DMS53 (cell line): ENCODE results near the gene U2AF2.
A peak's percentile ranks its signal among the peaks of the same experiment; 100 is the strongest.

ENCODE experiments used
- DNase-seq: peaks from one replicate; lab custom pipeline; 2025; lab: John Stamatoyannopoulos, UW

U2AF2 gene

DNA sequence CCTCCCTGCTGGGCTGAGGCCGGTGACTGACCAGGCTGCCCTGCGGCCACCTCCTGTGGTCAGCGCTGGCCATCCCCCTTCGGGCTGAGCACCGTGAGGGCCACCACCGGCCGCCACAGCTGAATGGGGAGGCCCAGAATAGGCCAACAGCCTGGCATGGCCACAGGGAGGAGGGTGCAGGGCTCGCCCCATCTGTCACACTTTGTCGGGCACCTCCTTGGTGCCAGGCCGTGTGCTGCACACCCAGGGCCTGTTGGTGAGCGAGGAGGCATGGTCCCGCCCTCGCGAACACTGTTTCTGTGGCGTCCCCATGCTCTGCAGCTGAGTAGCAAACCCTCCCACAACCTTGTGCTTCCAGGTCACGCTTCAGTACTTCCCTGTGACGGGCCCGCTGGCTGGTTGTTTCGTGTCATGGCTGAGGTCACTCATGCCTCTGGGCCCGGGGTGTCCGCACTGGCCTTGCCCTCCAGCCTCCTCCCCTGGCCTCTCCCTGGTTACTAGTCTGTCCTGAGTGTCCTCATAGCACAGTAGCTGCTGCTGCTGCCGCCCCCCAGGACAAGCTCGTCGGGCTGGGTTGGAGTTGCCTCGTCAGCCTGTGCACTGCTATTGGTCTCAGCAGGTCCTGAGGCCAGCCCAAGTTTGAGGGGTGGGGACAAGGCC lies 35.4 kb downstream of the U2AF2 start:
- DNase-seq, result no peak

DNA sequence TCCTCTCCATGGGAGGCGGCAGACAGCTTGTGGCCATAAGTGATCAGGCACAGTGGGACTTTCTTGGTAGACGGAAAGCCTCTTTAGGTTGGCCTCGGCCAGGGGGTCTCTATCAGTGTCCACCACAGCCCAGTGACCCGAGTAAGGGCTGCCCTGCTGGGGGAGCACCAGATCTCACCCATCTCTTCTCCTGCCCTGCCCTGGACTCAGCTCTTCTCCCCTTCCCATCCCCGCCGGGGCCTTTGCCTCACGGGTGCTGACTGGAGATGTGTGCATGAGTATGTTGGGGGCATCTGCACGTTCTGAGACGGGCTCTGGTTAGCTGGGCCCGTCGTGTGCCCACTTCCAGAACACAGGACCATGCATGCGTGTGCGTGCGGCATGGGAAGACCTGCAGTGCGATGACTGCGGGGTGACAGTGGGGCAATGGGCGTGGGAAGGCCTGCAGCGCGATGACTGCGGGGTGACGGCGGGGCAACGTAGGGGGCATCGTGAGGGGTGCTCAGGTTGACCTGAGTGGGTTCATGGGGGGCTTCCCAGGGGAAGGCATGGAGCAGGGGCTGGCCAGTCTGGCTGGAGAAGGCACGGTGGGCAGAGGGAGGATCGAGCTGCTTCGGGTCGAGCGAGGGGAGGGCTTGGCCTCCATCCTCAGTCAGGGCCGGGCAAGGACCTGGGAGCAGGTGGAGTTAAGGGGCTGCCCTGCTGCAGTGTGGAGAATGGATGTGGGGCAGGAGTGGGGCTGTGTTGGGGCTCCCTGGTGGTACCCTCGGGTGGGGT lies 36.1 kb downstream of the U2AF2 start:
- no peak for DNase-seq

DNA sequence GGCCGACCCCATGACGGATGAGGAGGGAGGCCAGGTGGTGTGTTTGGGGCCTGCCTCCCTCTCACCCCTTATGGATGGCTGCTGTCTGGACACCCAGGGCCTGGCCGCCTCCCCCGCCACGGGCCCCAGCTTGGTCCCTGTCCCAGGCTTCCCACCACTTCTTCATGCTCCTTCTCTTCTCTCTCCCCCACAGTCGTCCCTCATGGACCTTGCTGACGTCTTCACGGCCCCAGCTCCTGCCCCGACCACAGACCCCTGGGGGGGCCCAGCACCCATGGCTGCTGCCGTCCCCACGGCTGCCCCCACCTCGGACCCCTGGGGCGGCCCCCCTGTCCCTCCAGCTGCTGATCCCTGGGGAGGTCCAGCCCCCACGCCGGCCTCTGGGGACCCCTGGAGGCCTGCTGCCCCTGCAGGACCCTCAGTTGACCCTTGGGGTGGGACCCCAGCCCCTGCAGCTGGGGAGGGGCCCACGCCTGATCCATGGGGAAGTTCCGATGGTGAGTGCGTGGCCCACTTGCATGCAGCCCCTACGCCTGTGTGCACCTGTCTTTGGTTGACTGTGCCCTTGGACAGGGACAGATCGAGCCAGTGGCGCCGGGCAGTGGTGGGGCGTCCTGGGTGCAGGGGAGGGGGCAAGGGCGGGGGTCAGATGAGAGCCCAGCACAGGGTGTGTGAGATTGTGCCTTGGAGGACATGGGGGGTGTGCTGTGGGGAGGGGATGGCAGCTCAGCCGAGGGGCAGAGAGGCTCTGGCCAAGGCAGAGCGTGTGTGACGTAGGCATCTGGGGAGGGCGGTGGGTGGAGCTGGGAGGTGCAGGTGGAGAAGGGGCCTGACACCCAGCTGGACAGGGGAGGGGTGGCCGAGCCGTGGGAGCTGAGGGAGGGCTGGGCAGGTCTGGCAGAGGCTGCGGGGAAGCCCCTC lies 37.0 kb downstream of the U2AF2 start:
- DNase-seq, result no peak

DNA sequence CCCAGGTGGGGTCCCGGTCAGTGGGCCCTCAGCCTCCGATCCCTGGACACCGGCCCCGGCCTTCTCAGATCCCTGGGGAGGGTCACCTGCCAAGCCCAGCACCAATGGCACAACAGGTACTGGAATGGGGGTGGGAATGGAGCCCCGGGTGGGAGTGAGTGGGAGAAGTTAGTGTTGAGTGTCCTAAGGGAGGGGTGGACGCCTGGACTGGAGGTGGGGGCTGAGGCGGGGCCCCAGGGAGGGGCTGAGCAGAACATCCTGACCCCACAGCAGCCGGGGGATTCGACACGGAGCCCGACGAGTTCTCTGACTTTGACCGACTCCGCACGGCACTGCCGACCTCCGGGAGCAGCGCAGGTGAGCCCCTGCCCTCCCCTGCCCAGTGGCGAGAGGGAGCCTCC lies 37.8 kb downstream of the U2AF2 start:
- DNase-seq, result no peak

DNA sequence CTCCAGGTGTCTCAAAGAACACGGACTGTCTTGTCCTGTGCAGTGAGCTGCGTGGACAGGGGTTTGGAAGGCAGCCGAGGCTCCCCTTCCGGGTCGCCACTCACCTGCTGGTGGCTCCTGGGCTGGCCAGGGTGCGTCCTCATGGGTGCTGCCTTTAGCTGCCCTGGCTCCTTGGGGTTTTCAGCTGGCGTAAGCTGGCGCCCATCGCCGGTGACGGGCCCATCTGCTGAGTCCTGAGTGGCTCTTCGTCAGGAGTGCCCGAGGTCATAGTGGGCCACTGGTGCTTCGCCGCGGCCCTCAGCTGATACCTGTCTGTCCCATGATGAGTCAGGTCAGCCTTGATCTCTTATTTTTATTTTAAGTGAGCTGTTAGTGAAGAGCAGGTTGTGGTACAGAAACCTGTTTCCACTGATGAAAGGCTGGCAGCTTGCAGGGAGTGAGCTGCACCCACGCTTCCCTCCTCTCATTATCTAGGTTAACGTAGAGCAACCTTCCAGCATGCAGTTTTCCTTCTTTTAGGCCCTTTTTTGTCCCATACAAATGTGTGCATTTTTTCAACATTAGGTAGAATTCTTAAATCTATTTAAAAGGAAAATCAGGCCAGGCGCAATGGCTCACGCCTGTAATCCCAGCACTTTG lies 38.6 kb downstream of the U2AF2 start:
- no peak for DNase-seq

DNA sequence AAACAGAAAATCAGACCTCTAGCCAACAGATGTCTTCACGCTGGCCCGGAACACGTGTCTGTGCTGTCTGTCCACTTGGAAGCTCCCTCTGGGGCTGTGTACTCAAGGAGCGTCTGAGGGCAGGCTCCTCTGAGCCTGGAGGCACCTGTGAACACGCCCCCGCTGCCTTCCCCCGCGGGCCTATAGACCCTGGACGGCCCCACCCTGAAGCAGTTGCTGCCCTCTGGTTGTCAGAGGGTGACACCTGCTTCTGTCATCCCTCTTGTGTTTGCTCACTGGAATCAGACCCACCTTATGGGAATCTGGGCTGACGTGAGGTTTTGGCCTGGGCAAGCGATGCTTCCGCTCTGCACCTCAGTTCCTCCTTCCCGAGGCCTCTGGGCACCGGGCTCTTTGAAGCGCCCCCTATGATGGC lies 39.4 kb downstream of the U2AF2 start:
- DNase-seq, result no peak

DNA sequence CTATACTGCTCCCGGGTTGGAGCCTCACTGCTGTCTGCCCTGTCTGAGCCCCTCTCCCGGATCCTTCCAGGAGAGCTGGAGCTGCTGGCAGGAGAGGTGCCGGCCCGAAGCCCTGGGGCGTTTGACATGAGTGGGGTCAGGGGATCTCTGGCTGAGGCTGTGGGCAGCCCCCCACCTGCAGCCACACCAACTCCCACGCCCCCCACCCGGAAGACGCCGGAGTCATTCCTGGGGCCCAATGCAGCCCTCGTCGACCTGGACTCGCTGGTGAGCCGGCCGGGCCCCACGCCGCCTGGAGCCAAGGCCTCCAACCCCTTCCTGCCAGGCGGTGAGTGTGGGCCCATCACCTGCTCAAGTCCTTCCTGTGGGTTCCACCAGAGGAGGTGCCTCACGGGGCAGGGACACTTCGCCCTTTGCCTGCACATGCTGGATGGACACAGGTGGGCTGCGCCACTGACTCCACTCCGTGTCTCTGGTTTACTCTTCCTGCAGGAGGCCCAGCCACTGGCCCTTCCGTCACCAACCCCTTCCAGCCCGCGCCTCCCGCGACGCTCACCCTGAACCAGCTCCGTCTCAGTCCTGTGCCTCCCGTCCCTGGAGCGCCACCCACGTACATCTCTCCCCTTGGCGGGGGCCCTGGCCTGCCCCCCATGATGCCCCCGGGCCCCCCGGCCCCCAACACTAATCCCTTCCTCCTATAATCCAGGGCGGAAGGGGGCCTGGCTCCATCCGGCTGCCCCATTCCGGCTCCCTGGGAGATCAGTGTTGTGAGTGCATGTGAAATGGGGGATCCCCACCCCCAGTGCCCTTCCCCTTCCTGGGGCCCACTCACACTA lies 40.0 kb downstream of the U2AF2 start:
- no peak for DNase-seq

DNA sequence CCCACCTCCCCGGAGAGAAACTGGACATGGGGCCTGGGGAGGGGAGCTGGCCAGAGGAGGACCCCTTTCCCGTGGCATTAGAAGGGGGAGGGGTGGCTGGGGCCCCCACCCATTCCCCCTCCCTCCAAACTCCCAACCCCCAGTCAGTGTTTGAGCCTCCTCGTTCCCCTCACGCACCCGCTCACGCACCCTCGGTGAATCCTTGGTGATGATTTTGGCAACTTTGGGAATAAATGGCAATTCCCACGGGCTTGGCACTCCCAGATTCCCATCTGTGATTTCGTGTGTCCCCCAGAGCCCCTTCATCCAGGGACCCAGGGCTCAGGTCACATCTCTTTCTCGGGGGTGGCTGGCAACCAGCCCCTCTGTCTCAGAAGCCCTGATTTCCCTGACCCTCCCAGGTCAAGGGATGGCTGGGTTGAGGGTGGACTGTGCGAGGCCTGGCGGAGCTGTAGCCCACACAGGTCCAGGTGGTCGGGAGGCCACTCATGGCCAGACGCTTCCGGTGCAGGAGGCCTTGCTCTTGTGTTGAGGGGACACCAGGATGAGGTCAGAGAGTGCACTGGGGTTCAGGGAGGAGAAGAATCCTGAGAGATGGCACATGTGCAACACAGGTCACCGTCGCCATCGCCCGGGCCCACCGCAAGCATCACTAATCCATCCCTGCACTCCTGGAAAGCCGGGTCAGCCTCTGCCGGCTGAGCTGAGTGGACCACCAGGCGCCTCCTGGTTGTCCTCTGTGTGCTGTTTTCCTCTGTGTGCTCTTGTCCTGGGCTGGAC lies 40.9 kb downstream of the U2AF2 start:
- DNase-seq, result no peak

DNA sequence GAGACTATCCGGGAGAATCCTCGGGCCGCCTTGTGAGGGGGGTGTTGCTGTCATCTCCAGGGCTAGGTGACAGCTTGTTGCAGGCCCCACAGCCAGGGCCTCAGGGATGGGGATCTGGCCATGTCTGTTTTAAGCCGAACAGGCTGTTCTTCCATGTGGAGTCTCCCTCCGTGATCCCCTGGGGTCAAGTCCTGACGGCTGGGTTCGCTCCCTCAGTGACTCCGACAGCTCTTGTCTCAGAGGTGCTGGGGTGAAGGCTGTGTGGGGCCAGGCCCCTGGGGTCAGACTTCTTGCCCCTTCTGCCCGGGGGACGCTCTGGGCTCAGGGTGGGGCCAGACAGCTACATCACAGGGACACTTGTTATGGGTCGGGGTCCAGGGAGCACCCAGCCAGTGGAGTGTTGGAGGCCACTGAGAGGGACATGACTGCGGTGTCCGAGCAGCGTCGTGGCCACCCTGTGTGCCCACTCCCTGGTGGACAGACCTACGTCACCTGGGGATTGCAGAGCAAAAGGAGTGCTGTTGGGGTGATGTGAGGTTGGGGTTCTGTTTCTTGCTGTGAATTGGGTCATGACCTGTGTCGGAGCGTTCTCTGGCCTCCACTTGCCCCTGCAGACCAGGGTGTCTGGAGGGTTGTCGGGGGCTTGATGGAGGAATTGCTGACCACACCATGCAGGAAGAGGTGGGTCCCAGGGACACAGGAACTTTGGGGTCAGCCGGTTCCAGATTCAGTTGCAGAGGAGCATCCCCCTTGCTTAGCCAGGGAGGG lies 41.6 kb downstream of the U2AF2 start:
- DNase-seq, result no peak

DNA sequence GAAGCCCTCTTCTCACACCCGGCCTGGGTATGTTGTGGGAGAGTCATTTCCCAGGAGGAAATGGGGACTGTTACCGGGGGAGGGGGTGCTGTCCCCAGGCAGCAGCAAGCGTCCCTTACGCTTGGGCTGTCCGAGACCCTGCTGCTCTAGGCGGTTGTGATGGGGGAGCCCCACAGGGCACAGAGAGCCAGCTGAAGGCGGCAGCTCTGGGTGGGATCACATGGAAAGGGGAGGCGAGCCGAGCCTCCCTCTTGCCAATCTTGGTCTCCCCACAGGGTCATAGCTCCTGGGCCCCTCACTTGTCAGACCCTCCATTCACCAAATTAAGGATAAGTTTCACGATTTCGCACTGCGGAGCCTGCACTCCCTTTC lies 42.2 kb downstream of the U2AF2 start:
- DNase-seq, result no peak

DNA sequence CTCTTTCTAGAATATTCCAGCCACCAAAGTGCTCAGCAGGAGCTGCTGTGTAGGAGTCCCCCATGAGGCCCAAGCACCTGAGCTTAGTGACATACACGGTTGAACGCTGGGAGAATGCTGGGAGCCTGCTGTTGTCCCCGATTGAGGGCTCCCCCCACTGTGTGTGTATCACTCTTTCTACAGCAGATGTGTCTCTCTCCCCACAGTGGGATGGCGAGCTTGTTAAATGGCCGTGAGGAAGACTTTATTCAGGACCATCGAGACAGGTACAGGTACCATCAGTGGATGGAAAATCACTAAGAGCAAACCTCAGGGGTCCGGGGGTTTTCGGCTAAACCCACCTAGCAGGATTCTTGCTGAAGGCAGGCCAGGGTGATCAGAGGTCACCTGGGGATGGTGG lies 42.9 kb downstream of the U2AF2 start:
- no peak for DNase-seq

DNA sequence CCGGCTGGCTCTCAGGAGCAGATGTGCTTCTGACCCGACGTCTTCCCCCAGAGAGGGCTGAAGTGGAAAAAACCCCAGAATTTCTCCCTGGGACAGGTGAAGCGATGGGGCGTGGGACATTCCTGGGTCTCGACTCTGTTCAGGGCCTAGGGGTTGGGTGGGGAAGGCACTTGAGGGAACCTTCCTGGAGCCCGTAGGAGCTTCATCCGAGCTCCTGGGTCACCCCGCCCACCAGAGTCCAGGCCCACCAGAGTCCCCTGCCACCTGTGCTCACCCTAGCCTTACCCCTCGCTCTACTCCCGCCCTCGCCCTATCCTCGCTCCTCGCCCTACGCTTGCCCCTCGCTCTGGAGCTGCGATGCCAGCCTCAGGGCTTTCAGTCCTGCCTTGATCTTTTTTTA lies 43.4 kb downstream of the U2AF2 start:
- no peak for DNase-seq

DNA sequence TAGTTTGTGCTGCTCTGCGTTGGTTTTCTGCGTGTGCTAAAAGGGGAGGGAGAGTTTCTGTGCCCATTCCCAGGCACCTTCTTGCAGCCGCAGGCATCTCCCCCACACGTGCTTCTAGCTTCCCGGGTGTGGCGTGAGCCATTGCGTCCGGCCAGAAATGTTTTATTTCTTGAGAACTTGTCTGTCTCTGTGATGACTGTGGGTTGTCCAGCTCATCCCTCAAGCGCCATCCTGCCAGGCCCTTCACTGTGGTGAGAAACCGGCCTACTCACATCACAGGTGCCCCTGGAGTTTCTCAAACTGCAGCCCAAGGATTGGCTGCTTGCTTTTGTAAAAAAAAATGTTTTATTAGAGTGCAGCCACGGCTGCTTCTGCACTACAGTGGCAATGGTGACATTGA lies 44.4 kb downstream of the U2AF2 start:
- no peak for DNase-seq

DNA sequence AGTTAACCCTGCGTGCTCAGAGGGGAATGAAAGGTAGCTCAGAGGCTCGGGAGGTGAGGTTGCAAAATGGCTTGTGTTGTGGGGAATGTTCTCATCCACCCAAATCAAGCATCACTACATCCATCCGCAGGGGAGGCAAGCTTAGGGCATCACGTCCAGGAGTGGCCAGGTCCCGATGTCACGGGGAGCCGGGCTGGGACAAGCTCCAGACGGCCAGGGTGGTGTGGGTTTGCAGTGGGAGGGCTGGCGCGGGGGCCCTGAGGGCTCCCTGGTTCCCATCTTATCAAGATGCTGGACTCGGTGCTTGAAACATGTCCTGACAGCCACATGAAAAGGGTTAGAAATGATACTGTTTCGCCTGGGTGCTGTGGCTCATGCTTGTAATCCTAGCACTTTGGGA lies 46.0 kb downstream of the U2AF2 start:
- no peak for DNase-seq

DNA sequence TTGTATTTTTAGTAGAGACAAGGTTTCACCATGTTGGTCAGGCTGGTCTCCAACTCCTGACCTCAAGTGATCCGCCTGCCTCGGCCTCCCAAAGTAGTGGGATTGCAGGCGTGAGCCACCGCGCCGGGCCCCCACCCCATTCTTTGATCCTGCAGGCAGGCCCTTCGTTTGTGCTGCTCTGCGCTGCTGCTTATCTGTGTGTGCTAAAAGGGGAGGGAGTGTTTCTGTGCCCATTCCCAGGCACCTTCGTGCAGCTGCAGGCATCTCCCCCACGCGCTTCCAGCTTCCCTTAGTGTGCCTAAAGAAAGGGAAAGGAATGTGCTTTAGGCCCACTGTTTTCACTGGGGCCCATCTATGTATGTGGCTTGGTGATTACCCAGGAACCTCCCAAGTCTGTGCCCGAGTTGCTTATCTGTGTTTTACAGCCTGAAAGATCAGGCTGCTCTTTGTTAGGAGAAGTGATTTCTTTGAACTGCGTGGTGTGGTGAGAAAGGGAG lies 47.3 kb downstream of the U2AF2 start:
- DNase-seq, result no peak

DNA sequence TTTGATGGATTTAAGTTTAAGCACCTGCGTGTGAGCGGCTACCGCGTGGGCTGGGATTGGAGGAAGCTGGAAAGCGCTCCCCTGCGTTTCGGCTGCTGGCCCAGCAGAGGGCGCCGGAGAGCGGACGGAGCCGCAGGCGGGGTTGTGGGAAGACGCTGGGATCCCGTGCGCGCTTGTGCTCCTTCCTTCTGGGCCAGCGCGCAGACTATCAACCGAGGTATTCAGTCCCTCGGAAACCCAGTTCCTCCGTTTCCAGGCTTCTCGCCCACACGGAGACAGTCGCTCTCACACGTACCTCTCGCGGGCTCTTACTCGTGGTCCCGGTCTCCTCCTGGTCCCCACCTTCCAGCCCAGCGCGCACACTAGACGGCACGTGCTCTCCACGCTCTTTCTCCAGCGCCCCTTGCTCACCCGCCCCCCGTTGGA lies 49.0 kb downstream of the U2AF2 start:
- peak; percentile 16 for DNase-seq

DNA sequence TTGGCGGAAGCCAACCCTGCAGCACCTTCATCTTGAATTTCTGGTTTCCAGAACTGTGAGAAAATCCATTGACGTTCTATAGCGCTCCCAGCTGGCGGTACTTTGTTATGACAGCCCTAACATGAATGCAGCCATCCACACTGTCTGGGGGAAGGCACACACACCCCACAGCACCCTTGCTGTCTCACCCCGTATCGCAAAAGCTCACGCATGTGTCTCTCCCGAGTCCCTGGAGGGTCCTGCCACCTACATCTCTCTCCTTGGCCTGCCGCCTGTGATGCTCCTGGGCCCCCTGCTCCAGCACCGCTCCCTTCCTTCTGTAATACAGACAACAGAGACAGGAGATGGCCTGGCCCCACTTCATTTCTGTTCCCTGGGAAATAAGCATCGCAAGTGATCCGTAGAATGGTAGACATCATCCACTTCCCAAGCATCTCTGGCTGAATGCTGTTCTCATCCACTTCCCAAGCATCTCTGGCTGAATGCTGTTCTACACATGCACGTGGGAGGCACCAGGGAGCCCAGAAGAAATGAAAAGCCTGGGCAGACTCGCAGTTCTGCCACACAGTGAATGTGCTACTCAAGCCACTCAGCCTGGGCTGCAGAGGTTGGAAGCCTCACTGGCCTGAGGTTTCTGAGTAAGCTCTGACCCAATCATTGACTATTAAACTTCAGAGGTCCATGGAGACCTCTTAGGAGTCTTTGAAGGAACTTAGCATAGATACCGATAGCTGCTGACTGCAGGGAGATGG lies 49.8 kb downstream of the U2AF2 start:
- no peak for DNase-seq

DNA sequence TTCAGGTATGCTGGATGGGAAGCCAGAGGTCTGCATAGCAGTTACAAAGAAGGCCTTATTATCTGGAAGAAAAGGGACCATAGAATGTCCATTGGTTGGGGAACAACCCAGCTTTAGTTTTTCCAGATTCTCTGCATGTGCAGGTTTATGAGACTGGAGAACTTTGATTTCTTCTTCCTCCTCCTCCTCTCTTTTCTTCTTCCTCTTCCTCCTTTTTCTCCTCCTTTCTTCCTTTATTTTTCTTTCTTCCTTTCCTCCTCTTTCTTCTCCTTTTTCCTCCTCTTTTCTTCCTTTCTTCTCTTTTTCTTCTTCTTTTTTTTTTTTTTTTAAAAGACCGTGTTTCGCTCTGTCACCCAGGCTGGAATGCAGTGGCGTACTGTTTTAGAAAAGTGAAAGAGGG lies 51.1 kb downstream of the U2AF2 start:
- DNase-seq, result no peak

DNA sequence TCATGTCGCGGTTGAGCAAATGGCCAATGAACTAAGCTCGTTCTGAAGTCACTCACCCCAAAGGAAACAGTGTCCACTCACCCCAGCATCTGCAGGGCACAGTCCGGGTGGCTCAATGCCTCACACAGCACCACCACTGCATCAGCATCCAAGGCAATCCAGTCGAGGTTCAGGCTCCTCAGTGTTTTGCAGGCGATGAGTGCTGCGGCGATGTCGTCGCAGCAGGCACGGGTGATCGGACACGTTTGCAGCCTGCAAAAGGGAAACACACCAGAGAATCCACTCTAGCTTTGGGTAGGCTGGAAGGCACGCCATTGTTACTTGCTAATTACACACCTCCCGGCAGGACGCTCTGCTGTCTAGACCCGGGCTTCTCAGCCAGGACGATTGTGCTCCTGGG lies 56.9 kb downstream of the U2AF2 start:
- DNase-seq, result no peak
